ENCODE measurements around the gene ZNF862. TPM values are rescaled to one million over a fixed set of nuclear protein-coding genes. Genes with fewer than 3 reads are reported as not detected.

The ZNF862 gene
- total and polyA plus RNA-seq, 2 of the 8 experiments (the other 6 are each of a cell fraction or from before 2014, with no cell fraction given): 1.8 to 3.9 TPM

DNA sequence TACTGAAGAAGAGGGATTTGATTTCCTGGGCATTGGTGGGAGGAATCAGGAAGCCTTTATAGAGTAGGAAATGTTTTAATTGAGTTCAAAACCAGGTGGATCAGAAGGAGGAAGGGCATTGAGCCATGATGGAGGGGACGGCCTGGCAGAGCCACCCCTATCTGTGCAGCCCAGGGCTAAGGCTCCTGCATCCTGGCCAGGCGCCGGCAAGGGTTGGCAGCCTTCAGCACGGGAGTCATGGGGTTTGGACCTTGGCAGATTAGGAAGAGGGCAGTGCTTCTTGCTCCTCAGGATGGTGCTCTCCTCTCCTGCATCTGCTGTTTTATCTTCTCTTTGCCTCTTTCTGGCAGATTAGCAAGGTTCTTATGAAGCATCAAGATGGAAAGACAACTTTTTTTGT, 12.5 kb downstream of the ZNF862 start (continued):
- TF ChIP-seq HDAC2 (IDR thresholded peaks at IDR 0.05; ENCODE audit: borderline replicate concordance in 1 of 2, low read depth in 2 of 2, low read length in 2 of 2) (no peak), TEAD4 (IDR thresholded peaks at IDR 0.05; ENCODE audit: low read depth, low read length) (no peak)
